BE2C (cell line): Measurements from ENCODE around the gene TSPAN9.

ENCODE experiments used
- DNase-seq: peaks from one replicate; pipeline ENCODE4 v3.0.0-alpha.2; 2020
- H3K27me3 ChIP-seq: fragments of 250-450 bp; sonication (Bioruptor Pico); 2 replicates; pipeline ENCODE4 v1.5.1; 2020; ENCODE audit warnings: mild to moderate bottlenecking
- H3K36me3 ChIP-seq: fragments of 250-450 bp; sonication (Bioruptor Pico); 2 replicates; pipeline ENCODE4 v1.5.1; 2020; ENCODE audit warnings: mild to moderate bottlenecking
- H3K4me1 ChIP-seq: fragments of 250-450 bp; sonication (Bioruptor Pico); 2 replicates; pipeline ENCODE4 v1.5.1; 2020
- H3K4me3 ChIP-seq: 2 replicates; pipeline ENCODE4 v1.5.1; 2011; ENCODE audit warnings: low read depth, low read length
- H3K9me3 ChIP-seq: fragments of 250-450 bp; sonication (Bioruptor Pico); 2 replicates; pipeline ENCODE4 v1.5.1; 2020
- CTCF ChIP-seq: IDR thresholded peaks from 2 replicates; pipeline ENCODE4 v1.5.1; 2012; ENCODE audit warnings: mild to moderate bottlenecking, low read depth, low read length

TSPAN9 gene

GRCh38 chr12:3178671-3179313 lies 101.6 kb downstream of the TSPAN9 start:
- no peak for TF ChIP-seq CTCF
- DNase-seq = no peak
- H3K9me3 ChIP-seq = no peaks in the 10 kb centered on the region
- H3K36me3 ChIP-seq = no peaks in the 10 kb centered on the region
- H3K4me3 ChIP-seq = no peak overlapping the region
- H3K4me1 ChIP-seq = peaks cover 7% of the 10 kb centered on the region; the same call in 1 of the 2 replicates
- H3K27me3 ChIP-seq = no peaks in the 10 kb centered on the region

GRCh38 chr12:3179731-3180130 lies 102.6 kb downstream of the TSPAN9 start:
- no peaks in the 10 kb centered on the region for H3K36me3 ChIP-seq
- H3K4me1 ChIP-seq = peaks cover 7% of the 10 kb centered on the region; the same call in 1 of the 2 replicates
- no peaks in the 10 kb centered on the region for H3K27me3 ChIP-seq
- H3K4me3 ChIP-seq = no peak overlapping the region
- no peak for DNase-seq
- no peak for TF ChIP-seq CTCF
- H3K9me3 ChIP-seq = no peaks in the 10 kb centered on the region

GRCh38 chr12:3182426-3182825 lies 105.2 kb downstream of the TSPAN9 start:
- no peaks in the 10 kb centered on the region for H3K9me3 ChIP-seq
- TF ChIP-seq CTCF = no peak
- no peaks in the 10 kb centered on the region for H3K27me3 ChIP-seq
- peaks cover 7% of the 10 kb centered on the region; the same call in 1 of the 2 replicates for H3K4me1 ChIP-seq
- H3K36me3 ChIP-seq = no peaks in the 10 kb centered on the region
- no peak overlapping the region for H3K4me3 ChIP-seq
- no peak for DNase-seq

- no peak for DNase-seq
- H3K36me3 ChIP-seq = no peaks in the 10 kb centered on the region
- peaks cover 10% of the 10 kb centered on the region for H3K4me1 ChIP-seq
- no peak overlapping the region for H3K4me3 ChIP-seq
- no peaks in the 10 kb centered on the region for H3K9me3 ChIP-seq
- TF ChIP-seq CTCF = no peak
- no peaks in the 10 kb centered on the region for H3K27me3 ChIP-seq
These were observed 107.3 kb downstream of the TSPAN9 start for GRCh38 chr12:3184485-3184884.

GRCh38 chr12:3185260-3185870 lies 108.2 kb downstream of the TSPAN9 start:
- peaks cover 19% of the 10 kb centered on the region for H3K4me1 ChIP-seq
- H3K9me3 ChIP-seq = no peaks in the 10 kb centered on the region
- no peak for TF ChIP-seq CTCF
- no peaks in the 10 kb centered on the region for H3K36me3 ChIP-seq
- no peak overlapping the region for H3K4me3 ChIP-seq
- DNase-seq = no peak
- H3K27me3 ChIP-seq = no peaks in the 10 kb centered on the region

- H3K4me3 ChIP-seq = no peak overlapping the region
- no peak for TF ChIP-seq CTCF
- no peaks in the 10 kb centered on the region for H3K36me3 ChIP-seq
- DNase-seq = no peak
- H3K9me3 ChIP-seq = no peaks in the 10 kb centered on the region
- no peaks in the 10 kb centered on the region for H3K27me3 ChIP-seq
- H3K4me1 ChIP-seq = peaks cover 12% of the 10 kb centered on the region
These were observed 109.5 kb downstream of the TSPAN9 start for GRCh38 chr12:3186546-3187215.
